HG03280 (cell line): Measurements from ENCODE around the gene CACNG4.

ENCODE experiments used
- ATAC-seq: cut with Tn5 transposase; IDR thresholded peaks from one replicate; pipeline ENCODE4 v1.9.1; 2021; ENCODE audit warnings: mild to moderate bottlenecking, moderate library complexity; ENCODE audit not compliant: unreplicated experiment

The CACNG4 gene

DNA sequence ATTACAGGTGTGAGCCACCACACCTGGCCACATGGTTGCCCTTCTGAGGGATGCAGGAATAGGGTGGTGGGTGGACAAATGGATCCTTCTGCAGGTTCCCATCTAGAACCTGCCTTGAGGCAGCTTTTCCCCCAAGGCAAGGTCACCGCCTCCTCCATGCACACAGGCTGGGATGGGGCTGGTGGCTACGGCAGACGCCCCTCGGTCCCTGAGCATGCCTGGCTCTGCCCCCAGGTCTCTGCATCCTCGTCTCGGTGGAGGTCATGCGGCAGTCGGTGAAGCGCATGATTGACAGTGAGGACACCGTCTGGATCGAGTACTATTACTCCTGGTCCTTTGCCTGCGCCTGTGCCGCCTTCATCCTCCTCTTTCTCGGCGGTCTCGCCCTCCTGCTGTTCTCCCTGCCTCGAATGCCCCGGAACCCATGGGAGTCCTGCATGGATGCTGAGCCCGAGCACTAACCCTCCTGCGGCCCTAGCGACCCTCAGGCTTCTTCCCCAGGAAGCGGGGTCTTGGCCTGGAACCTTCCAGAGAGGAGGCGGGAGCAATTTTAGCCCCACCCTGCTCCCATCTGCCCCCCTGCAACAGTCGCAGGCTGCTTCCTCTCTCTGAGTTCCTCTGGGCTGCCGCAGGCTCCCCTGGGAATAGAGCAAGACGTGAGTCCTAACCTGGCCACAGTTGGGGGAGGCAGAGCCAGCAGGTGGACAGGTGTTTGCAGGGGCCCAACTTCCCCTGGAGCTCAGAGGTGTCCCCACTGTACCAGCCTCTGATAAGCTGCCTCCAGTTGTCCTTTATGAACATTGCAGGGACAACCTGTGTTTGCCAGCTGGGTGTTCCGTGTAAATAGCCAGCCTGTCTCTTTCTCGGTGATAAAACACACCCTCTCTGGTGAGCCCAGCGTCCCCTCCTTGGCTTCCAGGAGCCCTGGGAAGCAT lies 91.6 kb downstream of the CACNG4 start:
- no peak for ATAC-seq

- ATAC-seq, result no peak
These were observed 92.4 kb downstream of the CACNG4 start for GRCh38 chr17:67056746-67057490.

DNA sequence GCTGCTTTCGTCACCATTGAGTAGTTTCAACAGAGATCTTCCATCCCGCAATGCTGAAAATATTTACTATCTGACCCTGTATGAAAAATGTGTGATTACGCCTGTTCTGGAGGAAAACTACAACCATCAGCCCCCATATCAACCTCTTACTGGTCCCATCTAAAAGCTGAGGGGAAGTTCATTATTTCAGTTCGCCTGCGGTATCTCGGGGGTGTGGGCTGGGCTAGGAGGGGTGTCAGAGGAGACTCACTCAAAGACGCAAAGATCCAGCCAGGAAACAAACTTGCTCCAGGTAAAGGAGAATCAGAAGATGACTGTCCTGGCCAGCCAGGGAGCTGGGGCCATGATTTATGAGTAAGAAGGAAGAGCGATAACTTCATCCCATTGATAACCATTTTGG lies 93.5 kb downstream of the CACNG4 start:
- ATAC-seq, result no peak

DNA sequence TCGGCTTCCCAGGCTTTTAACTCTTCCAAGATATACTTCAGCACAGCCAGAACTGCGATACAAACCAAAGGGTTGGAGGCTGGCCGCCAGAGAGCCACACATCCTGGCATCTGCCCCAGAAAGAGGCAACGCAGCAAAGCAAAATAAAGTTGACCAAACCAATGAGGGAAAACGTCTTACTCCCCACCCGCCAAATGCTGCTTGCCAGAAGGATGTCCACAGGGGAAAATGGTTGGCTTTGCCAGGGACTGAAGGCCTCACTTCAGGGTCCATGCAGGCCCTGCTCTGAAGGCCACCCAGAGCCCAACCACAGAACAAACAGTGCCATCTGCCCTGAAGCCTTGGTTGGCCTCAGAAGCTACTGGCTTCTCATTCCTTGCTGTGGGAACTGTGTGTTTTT lies 94.9 kb downstream of the CACNG4 start:
- ATAC-seq, result no peak

DNA sequence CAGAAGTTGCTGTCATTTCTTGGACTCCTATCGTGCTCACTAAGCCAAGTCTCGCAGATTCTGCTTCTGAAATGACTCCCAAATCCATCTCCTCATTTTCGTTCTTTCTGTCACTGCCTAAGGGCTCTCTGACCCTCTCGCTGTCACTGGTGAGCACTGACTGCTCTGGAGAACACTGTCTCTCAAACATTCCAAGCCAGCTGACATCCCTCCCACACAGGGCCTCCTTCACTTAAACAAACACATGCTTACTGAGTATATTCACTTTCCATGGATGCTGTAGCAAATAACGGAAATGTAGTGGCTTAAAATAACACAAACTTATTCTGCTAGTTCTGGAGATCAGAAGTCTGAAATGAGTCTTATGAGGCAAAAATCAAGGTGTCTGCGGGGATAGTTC lies 98.6 kb downstream of the CACNG4 start:
- ATAC-seq, result no peak

DNA sequence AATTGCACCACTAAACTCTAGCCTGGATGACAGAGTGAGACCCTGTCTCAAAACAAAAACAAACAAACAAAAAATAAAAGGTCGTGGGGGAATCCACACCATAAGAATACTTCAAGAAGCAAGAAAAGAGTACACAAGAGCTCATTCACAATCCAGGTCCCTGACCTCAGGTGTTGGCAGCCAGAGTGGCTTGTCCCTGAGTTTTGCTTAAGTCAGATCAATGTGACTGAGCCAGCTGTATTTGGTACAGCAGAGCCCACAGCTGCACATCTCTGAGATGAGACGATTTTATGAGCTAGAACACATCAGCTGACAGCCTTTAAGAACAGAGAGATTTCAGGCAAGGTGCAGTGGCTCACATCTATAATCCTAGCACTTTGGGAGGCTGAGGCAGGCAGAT lies 102.2 kb downstream of the CACNG4 start:
- no peak for ATAC-seq

DNA sequence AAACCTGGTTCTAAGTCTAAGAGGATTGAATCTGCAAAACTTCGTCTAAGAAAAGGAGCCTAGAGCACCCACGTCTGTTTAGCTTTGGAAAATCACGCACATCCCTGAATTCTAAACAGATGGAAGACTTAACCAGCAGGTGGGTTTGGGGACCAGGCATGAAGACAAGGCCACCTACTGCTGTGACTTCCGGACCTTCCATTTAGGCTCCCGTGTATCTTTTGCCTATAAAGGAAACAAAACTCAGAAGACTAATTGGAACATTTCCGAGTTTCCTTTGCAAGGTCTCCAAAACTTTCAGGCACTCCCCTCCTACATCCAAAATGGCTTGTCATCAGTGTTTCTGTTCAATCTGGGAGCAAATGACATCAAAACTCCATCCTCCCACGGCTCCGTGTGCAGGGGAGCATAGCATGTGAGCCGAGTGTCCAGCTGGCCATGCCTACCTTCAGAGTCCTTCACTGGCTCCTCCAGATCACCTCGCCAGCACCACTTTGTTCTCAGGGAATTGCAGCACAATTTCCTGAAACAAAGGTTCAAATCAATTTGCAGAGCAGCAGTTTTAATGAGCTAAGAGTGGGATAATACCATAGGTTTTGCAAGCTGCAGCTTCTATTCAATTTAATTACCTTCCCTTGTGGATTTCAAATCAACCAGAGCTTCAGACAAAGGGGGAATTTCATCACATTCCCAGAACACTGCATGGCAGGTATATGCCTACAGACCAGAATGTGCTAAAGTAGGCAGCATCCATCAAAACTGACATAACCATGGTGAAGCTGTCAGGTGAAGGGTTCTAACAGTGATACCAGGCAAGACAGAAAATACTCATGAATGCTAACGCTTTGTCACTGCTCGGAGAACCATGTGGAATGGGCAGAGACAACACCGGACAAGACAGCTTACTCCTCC lies 103.3 kb downstream of the CACNG4 start:
- ATAC-seq, result no peak

DNA sequence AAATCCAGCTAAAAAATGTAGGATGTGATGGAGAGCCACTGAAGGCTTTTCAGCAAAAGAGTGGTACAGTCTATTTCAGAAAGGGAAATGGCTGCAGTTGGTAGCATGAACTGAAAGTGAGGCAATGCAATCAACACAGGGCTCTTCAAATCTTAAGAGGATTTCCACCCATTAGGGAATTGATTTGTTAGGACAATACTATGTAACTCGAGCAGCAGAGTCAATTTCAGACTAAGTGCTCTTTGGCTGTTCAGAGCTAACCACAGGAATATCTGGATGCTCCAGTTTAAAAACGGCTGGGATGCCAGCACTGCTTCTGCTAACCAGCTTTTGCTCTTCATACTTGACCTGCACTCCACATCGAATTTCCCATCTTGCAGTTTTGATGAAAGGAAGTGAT lies 104.5 kb downstream of the CACNG4 start:
- ATAC-seq, result no peak

GRCh38 chr17:67069603-67070136 lies 105.2 kb downstream of the CACNG4 start:
- no peak for ATAC-seq

GRCh38 chr17:67071595-67071994 lies 107.1 kb downstream of the CACNG4 start:
- ATAC-seq, result no peak

DNA sequence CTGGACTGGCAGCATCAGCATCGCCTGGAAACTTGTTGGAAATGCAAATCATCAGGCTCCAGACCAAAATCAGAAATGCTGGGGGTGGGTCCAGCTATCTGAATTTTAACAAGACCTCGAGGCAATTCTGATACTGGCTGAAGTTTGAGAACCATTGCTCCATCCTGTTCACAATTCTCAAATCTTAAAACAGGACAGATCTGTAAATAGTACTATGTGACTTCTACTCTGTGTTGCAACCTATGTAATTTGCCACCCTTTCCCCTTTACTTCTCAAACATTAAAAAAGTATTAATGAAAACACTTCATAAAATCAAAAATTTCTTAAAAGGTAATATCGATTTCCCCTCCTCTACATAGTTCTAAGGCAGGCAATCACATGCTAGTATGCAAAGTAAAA lies 108.4 kb downstream of the CACNG4 start:
- ATAC-seq, result no peak

- no peak for ATAC-seq
These were observed 110.3 kb downstream of the CACNG4 start for GRCh38 chr17:67074781-67075180.

GRCh38 chr17:67076290-67076689 lies 111.8 kb downstream of the CACNG4 start:
- ATAC-seq, result no peak

GRCh38 chr17:67078292-67078691 lies 113.8 kb downstream of the CACNG4 start:
- no peak for ATAC-seq

DNA sequence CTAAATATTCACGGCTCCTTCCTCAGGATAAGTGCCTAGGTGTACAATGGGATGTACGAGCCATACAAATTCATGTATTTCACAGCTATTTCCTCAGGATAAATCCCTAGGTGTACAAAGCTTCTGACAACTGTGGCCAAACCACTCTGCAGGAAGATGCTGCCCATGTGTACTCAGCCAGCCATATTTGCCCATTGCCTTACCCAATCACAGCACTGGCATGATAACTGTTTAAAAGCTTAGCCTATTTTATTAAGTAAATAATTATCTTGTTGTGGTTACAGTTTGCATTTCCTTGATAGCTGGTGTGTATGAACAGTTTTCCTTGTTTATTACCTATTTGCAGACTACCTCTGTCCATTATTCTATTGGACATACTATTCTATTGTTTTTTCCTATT lies 115.0 kb downstream of the CACNG4 start:
- ATAC-seq, result no peak

DNA sequence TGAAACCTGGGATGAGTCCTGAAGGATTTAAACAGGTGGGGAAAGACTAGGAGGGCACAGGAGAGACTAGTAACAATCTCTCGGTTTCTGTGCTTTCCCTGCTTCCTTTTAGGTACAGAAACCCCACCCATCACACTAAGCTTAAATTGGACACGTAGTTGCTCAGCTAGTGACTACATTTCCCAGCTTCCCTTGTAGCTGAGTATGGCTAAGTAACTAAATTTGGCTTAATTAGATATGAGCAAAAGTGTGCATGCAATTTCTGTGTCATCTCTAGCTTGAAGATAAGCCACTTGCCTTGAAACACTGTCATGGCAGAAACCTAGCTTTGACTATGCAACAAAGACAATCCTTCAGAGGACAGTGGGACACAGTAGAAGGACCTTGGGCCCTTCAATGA lies 116.3 kb downstream of the CACNG4 start:
- no peak for ATAC-seq

DNA sequence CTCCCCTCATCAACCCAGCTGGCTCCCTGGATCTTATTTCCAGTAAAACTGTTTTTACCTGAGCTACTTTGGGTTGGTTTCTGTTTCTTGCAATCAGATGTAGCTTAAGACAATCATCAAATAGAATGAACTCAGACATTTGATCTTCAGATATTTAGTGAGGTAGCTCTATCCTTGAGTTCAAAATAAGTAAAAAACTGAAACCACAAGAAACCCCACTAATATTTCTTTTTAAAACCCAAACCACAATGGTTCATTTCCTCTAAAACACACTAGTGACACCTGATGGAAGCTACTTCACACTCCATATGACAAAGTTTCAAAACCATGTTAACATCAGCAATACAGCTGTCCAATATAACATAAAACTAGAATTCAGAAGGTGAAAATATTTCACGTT lies 117.6 kb downstream of the CACNG4 start:
- ATAC-seq, result peak; percentile 78
